ENCODE data around the gene ABHD6.

DNA sequence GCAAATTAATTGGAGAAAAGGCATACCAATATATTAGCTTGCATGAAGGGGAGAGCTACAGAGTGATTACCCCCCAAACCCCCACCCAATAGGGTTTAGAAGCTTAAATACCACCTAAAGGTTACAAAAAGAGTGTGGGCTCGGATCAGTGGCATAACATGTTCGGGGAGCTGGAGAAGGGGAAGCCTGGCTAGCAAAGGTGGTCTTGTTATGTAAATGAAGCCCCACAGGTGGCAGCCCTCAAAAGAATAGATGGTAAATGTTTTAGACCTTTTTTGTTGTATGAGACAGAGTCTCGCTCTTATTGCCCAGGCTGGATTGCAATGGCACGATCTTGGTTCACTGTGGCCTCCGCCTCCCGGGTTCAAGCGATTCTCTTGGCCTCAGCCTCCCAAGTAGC lies 84.2 kb downstream of the ABHD6 start:
- TF ChIP-seq, protein P1, sequence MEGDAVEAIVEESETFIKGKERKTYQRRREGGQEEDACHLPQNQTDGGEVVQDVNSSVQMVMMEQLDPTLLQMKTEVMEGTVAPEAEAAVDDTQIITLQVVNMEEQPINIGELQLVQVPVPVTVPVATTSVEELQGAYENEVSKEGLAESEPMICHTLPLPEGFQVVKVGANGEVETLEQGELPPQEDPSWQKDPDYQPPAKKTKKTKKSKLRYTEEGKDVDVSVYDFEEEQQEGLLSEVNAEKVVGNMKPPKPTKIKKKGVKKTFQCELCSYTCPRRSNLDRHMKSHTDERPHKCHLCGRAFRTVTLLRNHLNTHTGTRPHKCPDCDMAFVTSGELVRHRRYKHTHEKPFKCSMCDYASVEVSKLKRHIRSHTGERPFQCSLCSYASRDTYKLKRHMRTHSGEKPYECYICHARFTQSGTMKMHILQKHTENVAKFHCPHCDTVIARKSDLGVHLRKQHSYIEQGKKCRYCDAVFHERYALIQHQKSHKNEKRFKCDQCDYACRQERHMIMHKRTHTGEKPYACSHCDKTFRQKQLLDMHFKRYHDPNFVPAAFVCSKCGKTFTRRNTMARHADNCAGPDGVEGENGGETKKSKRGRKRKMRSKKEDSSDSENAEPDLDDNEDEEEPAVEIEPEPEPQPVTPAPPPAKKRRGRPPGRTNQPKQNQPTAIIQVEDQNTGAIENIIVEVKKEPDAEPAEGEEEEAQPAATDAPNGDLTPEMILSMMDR (IDR thresholded peaks at IDR 0.05; ENCODE audit: low read depth, low read length): no peak
- no peak for TF ChIP-seq EZH2phosphoT487 (IDR thresholded peaks at IDR 0.05; ENCODE audit: low read depth)
